Measurements from ENCODE around the gene PIEZO2. TPM values are rescaled to one million over a fixed set of nuclear protein-coding genes. Genes with fewer than 3 reads are reported as not detected.
A peak's percentile ranks its signal among the peaks of the same experiment; 100 is the strongest.

PIEZO2 gene
- total RNA-seq, 1 donor from 2014 or later, result 26.8 TPM

DNA sequence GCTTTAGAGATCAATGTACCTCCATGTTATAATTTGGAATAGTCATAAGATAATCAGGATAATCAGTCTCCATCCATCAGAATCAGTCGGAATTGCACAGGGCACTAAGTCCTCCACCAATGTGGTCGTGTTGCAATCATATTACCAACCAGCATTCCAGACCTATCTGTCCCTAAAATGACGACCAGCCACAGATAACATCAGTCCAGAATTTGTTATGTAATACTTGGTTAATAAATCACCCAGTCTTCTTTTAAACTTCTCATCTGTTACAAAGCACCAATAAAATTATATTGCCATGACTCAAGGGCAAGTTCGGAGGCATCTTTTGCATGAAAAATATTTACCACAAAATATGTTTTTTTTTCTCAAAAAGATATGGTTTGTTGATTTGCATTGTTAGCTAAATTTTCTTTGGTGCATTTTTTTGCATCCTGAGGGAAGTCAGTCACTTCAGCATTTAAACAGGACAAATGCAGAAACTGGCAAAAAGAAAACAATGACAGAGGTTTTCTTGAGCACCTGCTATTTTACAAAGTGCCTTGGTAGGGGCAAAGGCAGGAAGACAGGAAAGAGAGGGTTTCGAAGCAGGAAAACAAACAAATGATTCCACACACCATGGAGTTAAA is 29.3 kb downstream of the PIEZO2 start:
- DNase-seq (ENCODE audit: low spot score), result no peak
- intact Hi-C loops (cut with DNase I), result no loop called here
- ATAC-seq, result no peak

DNA sequence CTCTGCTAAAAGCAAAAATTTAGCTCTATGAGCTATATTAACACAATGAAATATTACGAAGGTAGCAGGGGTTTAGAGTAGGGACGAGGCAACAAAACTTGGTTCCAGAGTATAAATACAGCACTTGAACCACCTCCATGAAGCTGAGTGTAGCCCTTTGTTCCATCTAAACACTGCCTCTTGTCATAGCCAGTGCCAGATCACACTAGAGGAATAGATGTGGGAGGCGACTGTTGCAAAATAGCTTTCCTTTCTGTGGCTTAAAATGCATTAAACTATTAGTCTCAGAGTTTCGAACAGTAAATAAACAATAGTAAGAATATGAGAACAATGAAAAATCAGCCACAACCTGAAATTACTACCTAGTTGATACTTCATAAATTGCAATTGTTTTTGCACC is 29.8 kb downstream of the PIEZO2 start:
- intact Hi-C loops (cut with DNase I), result no loop called here
- ATAC-seq, result peak; percentile 79
- DNase-seq (ENCODE audit: low spot score), result no peak

DNA sequence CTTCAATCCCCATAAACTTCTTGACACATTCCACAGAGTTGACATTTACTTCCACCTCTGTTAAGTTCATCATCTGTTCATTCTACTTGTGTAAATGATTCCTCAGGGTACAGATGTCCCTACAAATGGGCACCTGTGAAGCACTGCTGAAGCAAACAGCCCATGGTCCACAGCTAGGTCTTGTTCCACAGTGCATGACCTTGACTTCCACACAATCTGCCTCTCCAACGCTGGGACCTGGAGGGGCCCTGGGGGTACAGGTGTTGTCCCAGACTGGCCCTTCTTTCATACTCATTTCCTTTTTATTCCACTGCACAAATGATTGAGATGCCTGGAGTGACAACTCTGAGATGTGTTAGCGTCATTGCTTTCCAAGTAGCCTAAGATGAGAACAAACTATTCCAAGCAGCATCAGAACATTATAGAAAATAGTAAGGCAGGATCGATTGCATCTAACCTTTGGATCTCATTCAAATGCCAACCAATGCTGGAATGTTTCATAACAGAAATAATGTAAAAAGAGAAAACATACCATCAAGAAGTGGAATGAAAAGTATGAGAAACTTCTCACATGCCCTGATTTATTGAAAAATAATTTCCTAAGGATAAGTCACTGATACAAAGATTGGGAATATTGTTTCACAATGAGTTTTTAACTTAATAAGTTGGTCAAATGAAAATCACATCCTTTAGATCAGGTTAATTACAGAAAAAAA is 31.2 kb downstream of the PIEZO2 start:
- DNase-seq (ENCODE audit: low spot score) (no peak), ATAC-seq (no peak)
- intact Hi-C loops (cut with DNase I), result no loop called here

DNA sequence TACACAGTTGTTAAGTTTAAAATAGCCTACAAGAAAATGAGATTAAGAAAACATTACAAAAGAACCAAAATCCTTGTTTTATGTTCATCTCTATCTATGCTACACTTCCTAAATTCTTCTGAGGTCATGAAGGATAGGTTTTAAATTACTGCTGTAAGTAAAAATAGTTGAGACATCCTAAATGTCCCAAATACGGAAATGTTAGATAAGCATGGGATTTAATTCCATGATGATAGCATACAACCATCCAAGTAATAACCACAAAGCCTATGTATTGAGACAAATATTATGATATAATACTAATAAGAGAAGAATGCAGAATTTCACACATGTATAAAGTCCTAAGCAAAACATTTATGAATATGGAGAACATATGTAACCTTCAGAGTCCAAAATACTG is 34.1 kb downstream of the PIEZO2 start:
- DNase-seq (ENCODE audit: low spot score), result no peak
- intact Hi-C loops (cut with DNase I), result no loop called here
- no peak for ATAC-seq

DNA sequence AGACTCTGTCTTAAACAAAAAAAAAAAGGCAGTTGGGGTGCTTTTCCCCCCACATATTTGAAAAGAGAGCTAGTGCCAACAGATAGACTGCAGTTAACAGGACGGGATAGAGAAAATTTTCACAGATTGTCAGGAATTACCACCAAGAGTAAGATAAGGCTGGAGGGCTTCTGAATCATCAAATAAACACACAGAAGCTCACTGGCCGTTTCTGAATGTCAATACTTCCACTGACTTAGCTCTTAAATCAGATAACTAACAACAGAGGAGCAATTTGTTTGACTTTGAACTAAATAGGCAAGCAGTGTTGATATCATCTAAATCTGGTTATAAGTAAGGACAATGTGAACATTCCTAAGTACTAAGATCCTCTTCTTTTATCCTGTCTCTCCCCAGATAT is 34.7 kb downstream of the PIEZO2 start:
- intact Hi-C loops (cut with DNase I), result no loop called here

DNA sequence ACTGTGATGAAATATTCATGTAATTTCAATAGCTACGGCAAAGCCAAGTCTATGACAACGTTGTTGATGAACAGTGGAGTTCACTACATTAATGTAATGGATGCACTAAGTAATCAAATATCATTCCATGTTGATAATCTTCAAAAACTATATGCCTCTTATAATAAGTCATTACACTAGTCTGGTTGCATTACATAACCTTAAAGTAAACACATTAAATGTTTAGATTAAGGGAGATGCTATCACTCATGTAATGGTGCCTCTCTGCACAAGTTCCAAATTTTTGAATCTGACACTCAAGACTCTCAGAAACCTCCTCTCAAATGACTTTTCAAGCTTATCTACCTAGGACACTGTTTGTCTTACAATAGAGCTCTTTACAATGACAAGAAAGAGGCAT is 35.4 kb downstream of the PIEZO2 start:
- intact Hi-C loops (cut with DNase I), result no loop called here
- DNase-seq (ENCODE audit: low spot score), result no peak
- no peak for ATAC-seq

More for the DNA sequence above, 34.7 kb downstream of the PIEZO2 start:
- DNase-seq (ENCODE audit: low spot score), result no peak
- no peak for ATAC-seq

DNA sequence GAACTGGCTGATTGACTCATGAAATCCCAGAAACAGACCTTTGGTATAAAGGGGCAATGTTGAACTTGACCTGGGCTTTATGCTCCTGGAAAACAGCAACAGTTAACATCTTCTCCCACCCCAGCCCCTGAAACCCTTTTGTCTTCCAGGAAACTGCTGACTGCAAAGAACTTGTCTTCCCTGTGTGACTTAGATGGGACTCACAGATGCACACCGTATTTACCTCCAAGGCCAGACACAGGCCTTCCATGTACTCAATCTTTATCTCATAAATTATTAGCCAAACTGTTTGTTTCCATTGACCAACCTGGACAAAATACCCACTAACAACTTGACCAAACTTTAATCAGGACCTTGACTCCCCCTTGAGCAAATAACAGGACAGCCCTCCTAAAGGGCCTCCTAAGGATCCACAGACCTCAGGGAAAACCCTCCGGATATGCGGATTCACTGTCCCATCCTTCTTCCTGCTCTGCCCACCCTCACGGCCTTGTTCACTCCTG is 36.3 kb downstream of the PIEZO2 start:
- DNase-seq (ENCODE audit: low spot score) (no peak), ATAC-seq (no peak)
- intact Hi-C loops (cut with DNase I), result no loop called here

DNA sequence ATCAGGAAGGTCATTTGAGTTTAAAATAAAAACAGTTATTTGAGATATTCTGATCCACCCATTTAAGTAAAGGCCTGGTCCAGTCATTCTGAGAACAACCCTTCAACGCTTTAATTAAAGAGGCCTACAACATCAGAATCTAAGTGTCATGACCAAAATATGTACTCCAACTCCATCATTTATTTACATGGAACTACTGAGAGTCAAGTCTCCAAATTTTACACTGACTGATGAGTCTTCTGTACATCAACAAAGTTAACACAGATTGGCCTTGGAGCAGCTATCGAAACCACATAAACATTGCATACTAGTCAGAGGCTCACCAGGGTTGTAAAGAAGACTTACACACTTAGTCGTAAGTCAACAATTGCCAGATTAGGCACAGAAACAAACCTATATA is 37.1 kb downstream of the PIEZO2 start:
- intact Hi-C loops (cut with DNase I), result no loop called here
- ATAC-seq, result no peak
- DNase-seq (ENCODE audit: low spot score), result no peak

DNA sequence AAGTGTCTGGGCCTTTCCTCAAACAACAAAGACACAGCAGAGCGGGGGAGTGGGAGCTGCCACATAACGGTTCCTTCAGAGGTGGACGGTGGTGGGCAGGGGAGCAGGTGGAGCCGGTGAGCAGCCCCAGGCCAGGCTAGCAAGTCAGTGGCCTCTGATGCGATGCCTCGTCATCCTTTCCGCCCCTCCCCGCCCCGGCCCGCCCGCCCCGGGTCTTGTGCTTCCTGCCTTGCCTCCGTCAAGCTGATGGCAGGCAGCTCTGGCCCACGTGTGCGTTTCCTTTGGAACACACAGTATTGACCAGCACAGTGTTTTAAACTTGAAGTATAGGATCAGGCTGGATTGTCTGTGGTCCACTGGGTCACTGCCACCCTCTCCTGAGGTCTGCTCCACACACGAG is 38.9 kb downstream of the PIEZO2 start:
- intact Hi-C loops (cut with DNase I), result no loop called here
- no peak for ATAC-seq
- no peak for DNase-seq (ENCODE audit: low spot score)

DNA sequence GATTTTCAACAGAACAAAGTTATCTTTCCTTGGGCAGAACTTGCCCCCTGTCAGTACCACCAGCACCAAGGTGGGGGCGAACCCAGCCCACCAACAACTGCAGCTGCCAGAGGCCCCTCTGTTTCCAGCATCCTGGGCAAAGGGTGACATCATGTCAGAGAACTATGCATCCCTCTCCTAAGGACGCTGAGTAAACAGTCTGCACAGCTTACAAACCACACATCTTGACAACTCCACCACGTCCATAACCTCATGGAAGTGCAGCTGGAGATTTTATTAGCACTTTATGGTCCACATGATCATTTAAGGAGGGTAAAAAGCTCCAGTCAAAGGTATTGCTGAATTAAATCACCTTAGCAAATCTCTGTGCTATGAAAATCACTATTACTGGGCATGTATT is 40.4 kb downstream of the PIEZO2 start:
- ATAC-seq (no peak), DNase-seq (ENCODE audit: low spot score) (no peak)
- intact Hi-C loops (cut with DNase I), result no loop called here

DNA sequence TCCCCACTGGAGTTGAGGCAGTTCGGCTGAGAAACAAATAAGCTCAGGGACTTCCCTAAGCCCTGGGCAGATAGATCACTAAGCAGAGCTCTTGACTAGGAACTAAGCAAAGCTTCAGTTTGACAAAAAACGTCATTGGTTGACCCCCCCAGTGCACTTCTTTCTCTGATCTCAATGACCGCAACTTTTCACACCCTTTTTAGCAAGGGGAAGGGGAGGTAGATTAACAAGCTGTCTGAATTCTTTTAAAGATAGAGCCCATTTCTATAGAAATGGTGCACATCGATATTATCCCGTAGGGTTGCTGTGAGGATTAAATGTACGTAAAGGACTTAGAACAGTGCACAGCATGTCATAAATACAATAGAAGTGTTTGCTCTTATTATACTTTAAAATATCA is 42.5 kb downstream of the PIEZO2 start:
- ATAC-seq, result no peak

DNA sequence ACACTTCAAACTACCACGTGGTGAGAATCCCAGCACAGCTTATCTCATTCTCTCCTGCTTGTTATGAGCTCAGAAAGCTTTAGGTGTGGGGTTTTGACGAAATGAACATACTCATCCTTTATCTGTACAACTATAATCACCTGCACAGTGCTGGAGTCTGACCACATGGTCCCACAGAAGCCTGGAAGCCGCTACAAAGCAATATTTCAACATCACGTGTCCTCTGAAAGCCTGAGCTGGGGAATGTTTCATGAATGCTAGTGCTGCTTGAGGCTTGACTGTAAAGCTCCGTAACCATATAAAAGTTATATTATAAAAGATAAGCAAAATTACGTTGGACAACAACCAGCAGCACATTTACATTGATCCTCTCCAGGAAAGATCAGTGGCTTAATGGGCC is 43.9 kb downstream of the PIEZO2 start:
- no peak for DNase-seq (ENCODE audit: low spot score)
- ATAC-seq, result peak; percentile 50
- intact Hi-C loops (cut with DNase I), result no loop called here

More for the DNA sequence above, 42.5 kb downstream of the PIEZO2 start:
- no peak for DNase-seq (ENCODE audit: low spot score)
- intact Hi-C loops (cut with DNase I), result no loop called here

DNA sequence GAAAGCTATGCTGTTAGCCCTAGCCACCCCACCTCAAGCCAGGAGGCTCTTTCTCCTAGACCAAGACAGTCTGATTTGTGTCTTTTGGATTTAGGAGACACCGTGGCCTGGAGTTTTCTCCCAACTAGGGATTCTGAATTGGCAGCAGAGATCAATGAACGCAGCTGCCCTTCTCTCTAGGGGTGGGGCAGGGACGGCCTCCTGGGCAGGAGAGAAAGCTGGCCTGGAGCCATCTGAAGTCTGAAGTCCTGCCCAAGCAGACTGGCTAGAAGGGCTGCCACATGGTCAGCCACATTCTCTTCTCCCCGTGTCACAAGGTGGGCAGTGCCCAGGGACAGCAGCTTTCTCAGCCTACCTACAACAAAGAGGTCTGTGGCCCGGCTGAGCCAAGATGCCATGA is 45.1 kb downstream of the PIEZO2 start:
- DNase-seq (ENCODE audit: low spot score) (no peak), ATAC-seq (no peak)
- intact Hi-C loops (cut with DNase I), result no loop called here

DNA sequence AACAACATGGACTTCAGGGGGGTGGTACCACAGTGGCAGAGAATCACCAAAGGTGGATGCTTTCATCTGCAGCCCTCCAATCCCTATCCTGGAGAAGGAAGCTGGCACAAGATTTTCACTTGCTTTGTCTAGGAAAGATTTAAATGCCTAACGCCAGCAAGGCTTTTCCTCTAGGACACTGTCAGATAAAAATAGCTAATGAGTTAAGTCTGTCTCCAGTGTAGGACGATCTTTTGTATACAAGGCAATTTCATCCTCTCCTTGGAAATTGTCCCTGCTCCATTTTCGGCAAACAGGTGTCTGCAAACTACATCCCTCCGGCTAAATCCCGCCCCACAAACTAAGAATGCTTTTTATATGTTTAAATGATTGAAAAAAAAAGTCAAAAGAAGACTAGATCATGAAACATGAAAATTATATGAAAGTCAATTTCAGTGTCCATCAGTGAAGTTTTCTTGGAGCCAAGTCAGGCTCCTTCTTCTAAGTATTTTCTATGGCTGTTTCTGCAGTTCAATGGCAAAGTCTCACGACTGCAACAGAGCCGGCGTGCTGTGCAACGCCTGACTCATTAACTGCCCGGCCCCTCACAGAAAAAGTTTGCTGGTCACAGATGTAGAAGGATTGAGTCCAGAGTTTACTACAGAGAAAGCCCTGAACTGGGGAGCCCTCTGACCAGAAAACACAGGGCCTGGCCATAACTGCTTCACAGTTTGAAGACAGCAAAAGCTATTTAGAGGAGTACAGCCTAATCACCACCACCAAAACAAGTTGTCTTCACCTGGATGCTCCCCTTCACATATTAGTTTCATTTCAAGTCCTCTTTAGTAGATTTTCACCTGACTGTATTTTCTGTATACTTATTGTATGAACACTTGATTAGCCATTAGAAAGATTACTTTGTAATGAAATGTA is 52.3 kb downstream of the PIEZO2 start:
- no peak for DNase-seq (ENCODE audit: low spot score)
- peak; percentile 34 for ATAC-seq
- intact Hi-C loops (cut with DNase I), result no loop called here

DNA sequence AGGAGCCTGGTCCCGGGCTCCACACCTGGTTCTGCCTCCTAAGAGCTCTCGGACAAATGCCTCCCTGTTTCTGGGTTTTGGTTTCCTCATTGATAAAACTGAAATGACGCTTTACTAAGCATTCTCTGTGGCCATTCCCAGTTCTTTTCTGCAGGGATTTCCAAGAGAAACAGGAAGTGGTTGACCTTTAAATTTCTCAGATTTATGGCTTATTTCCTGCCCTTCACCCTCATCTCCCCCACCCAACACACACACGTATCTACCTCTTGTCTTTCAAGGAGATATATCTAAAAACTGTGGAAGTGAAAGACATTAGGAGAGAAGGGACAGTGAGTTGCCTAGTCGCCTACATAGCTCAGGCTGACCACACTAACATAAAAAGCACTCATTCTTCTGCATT is 53.0 kb downstream of the PIEZO2 start:
- ATAC-seq, result peak; percentile 27
- no peak for DNase-seq (ENCODE audit: low spot score)
- intact Hi-C loops (cut with DNase I), result no loop called here

DNA sequence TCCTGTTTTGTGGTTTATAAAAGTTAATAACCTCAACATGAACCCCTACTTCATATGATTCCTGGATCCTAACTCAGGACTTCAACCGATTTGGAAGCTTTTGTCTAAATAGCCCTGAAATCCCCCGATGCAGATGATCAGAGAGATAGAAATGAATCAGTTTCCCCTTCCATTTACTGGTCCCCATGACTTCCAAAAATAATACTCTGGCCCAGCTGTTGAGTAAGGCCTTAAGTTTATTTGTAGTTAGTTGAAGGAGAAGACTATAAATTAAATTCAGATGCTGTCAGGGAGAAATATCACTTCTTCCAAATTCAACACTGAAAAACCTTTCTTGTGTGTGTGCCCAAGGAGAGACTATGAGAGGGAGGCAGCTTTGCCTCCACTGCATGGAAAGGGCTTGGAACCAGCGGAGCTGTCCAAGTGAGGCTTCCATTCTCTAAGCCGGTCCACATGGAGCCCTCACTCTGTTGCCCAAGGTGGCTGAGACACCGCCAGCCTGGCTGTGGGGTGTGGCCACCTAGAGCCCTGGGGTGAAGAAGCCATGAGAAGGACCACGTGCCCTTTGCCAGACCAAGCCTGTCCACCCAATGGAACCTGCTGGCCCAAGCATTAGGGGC is 53.6 kb downstream of the PIEZO2 start:
- intact Hi-C loops (cut with DNase I), result no loop called here
- peak; percentile 81 for ATAC-seq

DNA sequence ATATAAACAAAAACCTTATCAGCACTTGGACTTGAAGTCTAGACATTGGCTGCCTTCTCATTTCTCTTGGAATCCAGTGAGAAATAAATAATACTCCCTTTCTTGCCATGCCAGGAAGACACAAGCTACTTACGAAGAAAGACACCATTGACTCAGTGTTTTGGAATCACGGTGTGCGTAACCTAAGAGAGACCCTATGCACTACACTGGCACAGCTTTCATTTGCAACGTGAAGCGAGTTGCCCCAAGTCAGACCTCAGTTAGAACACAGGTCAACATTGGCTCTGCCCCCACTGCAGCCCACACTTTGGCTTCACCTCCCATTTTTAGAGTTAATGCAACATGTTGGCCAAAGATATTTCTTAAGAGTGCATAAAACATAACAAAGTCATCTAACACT is 54.2 kb downstream of the PIEZO2 start:
- ATAC-seq (peak; percentile 31), DNase-seq (ENCODE audit: low spot score) (no peak)
- intact Hi-C loops (cut with DNase I), result no loop called here

More for the DNA sequence above, 53.6 kb downstream of the PIEZO2 start:
- no peak for DNase-seq (ENCODE audit: low spot score)

DNA sequence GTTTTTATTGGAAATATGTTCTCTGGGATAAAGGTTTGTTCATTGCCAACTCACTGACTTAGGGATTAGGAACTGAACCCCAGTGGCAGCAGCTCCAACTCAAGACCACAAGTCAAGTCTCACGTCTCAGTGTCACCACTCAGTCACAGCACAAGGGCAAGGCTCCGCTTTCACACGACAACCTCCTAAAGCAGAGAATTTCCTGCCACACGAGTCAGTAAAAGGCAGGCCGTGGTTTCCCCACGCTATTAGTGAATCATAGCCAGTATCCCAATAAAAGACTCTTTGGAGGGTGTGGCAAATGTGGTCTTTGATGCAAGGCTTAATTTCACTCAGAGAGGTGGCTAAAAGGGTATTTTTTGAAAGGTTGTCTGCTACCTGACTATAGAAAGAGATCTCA is 57.6 kb downstream of the PIEZO2 start:
- ATAC-seq (no peak), DNase-seq (ENCODE audit: low spot score) (no peak)
- intact Hi-C loops (cut with DNase I), result no loop called here

DNA sequence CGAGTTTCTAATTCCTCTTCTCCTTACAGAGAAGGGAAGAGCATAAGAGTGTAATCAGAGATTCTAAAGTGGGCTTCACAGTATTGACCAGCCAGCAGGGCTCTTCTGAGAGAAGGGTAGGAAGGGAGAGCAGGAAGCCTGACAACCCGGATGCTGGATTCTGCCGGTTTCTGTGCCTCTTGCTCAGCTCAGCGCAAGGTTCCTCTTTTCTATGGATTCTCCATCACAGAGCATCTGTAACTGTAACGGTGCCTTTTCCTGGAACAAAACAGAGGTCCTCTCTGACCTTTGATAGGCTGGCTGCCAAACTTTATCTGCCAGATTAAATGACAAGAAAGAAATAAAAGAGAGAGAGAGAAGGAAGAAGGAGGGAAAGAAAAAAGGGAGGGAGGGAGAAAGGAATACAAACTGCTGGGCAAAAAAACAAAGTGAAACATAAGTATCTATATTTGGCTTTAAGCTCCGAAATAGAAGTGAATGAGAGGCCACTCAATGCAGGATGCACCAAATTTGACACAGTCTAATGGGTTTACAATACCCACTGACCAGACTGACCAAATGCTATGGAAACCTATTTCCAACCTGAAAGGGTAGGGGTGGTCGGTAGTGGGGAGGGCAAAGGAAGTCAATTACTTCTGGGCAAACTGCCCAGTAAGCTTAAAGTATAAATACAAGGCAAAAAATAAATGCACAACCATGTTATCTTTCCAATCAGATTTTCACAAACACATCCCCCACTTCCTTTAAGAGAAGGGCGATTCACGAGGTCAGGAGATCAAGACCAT is 59.2 kb downstream of the PIEZO2 start:
- DNase-seq (ENCODE audit: low spot score) (no peak), ATAC-seq (no peak)
- intact Hi-C loops (cut with DNase I), result no loop called here
